ENCODE results near the gene CYP2A7.
"Not testable (repeated sequence)": the region's sequence is repeated elsewhere in the genome, so short reads cannot be mapped to it uniquely, and the experiment has no call there.

Gene CYP2A7, protein sequence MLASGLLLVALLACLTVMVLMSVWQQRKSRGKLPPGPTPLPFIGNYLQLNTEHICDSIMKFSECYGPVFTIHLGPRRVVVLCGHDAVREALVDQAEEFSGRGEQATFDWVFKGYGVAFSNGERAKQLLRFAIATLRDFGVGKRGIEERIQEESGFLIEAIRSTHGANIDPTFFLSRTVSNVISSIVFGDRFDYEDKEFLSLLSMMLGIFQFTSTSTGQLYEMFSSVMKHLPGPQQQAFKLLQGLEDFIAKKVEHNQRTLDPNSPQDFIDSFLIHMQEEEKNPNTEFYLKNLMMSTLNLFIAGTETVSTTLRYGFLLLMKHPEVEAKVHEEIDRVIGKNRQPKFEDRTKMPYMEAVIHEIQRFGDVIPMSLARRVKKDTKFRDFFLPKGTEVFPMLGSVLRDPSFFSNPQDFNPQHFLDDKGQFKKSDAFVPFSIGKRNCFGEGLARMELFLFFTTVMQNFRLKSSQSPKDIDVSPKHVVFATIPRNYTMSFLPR

DNA sequence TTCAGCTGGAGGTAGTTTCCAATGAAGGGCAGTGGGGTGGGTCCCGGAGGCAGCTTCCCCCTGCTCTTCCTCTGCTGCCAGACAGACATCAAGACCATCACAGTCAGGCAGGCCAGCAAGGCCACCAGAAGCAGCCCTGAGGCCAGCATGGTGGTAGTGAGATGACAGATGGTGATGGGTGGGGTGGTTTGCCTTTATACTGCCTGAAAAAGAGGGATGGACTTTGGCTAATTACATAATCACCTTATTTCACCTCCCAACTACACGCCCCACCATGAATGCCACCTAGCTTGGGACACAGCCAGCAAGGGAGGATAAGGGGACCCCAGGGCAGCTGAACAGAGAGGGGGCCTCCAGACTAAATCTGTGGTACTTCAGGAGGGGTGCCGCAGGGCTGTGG lies at the start of gene CYP2A7:
TSS of gene CYP2A7 (minus strand) at position 170 of the 400 bp plus-strand sequence. CDS start at position 149, 21 bp downstream.
- not testable (repeated sequence) for DNase-seq

DNA sequence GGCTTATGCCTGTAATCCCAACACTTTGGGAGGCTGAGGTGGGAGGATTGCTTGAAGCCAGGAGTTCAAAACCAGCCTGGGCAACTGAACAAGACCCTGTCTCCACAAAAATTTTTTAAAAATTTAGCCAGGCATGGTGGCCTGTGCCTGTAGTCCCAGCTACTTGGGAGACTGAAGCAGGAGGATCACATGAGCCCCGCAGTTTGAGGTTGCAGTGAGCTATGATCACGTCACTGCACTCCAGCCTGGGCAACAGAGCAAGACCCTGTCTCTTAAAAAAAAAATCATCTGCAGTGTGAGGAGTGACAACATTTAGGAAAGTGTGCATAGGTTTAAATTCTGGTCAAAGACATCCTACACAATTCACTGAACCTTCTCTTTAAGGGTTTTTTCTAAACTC lies 48.8 kb upstream of the CYP2A7 start:
- DNase-seq, result not testable (repeated sequence)

DNA sequence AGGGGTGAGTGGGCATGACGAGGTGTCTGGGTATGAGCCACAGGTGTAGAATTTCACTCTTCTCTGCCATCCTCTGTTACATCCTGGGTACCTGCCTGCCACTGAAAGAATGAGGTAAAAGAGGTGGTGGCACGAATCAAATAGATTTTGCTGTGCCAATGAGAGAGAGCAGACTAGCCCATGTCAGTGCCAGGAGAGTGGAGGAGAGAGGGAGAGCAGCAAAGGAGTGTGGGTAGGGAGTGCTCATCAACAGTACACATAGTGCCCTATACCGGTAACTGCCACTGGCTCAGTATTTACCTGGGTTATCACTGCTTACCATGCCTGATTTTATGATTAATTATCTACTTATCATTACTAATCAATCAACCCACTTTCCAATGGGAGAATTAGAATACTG lies 47.9 kb upstream of the CYP2A7 start:
- DNase-seq, result not testable (repeated sequence)

DNA sequence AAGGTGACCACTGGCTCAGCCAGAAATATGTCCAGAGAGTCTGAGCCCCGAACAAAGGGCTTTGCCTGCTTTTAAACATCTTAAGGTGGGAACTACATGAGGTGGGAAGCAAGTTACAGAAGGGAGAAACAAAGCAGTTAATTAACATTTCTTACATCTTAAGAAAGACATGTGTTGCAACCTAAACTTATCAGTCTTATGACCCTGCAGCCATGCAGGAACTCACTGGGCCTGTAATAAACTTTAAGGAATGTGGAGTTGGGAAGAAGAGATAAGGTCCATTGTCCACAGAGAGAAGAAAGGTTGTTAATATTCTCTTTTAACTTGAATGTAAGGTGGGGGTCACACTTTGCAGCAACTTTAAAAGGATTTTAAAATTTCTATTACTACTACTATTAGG lies 46.8 kb upstream of the CYP2A7 start:
- no peak for DNase-seq

DNA sequence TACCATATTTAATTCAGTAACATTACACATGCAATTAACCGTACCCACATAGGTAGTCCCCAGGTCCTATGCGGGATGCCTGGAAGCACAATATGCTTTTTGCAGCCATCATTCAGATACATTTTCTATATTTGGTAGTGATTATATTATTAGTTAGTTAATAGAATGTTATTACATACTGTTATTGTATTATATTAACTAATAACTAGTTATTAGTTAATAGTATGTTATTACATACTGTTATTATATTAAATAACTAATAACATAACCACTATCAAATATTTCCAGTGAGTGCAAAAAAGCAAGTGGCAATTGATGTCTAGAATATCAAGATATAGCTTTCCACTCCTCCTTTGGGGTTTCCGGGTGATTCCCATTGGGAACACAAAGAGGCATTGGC lies 45.5 kb upstream of the CYP2A7 start:
- DNase-seq, result no peak

DNA sequence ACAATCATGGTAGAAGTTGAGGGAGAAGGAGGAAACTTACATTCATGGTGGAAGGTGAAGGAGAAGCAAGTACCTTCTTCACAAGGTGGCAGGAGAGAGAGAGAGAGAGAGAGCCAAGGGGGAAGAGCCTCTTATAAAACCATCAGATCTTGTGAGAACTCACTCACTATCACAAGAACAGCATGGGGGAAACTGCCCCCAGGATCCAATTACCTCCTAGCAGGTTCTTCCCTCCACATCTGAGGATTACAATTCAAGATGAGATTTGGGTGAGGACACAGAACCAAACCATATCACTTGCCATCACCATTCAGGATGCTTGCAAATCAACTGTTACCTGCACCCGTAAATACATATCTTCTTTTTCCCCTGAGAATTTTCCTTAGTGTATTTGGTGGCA lies 44.2 kb upstream of the CYP2A7 start:
- DNase-seq, result not testable (repeated sequence)

DNA sequence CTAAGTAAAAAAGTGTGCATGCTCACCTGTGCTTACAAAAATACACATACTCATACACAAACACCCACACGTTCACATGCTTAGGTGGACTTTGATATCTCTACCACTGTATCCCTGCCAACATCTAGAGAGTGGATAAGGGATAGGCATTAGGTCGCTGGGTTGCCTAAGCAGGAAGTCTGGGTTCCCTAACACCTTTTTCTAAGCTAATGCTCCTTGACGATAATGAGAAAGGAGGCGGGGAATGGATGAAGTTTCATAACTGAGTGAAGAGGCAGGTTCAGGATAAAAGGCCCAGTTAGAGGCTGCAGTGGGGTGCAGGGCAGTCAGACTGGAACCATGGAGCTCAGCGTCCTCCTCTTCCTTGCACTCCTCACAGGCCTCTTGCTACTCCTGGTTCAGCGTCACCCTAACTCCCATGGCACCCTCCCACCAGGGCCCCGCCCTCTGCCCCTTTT lies 41.9 kb upstream of the CYP2A7 start:
- DNase-seq, result no peak

DNA sequence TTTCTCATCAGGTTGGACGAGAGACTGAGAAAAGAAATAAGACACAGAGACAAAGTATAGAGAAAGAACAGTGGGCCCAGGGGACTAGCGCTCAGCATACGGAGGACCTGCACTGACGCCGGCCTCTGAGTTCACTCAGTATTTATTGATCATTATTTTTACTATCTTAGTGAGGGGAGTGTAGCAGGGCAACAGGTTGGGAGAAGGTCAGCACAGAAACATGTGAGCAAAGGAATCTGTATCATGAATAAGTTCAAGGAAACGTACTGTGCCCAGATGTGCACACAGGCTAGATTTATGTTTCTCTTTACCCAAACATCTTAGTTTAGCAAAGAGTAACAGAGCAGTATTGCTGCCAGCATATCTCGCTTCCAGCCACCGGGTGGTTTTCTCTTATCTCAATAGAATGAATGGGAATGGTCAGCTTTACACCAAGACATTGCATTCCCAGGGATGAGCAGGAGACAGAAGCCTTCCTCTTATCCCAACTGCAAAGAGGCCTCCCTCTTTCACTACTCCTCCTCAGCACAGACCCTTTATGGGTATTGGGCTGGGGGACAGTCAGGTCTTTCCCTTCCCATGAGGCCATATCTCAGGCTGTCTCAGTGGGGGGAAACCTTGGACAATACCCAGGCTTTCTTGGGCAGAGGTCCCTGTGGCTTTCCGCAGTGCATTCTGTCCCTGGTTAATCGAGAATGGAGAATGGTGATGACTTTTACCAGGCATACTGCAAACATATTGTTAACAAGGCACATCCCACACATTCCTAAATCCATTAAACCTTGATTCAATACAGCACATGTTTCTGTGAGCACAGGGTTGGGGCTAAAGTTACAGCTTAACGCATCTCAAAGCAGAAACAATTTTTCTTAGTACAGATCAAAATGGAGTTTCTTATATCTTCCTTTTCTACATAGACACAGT lies 40.5 kb upstream of the CYP2A7 start:
- not testable (repeated sequence) for DNase-seq

DNA sequence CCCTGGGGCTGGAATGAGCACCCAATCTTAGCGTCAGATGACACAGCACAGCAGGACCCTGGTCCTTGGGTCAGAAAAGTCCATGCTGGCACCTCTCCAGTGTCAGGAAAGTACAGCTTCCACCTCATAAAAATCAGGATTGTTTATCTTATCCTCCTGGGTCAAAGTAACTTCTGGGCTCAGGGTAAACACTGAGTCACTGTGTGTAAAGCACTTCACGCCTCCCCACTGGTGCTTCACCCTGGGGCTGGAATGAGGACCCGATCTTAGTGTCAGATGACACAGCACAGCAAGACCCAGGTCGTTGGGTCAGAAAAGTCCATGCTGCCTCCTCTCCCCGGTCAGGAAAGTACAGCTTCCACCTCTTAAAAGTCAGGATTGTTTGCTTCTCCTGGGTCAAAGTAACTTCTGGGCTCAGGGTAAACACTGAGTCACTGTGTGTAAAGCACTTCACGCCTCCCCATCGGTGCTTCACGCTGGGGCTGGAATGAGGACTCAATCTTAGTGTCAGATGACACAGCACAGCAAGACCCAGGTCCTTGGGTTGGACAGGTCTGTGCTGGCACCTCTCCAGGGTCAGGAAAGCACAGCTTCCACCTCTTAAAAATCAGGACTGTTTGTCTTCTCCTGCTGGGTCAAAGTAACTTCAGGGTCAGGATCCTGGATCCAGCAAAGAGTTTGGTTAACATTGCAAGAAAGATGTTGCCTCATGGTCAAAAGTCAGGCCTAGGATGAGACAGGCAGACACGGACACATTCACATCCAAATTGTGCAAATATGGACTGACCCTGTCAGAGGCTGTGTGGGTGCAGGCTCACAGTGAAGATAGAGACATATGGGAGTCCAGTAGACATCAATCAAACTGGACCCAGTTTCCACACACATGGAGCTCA lies 39.2 kb upstream of the CYP2A7 start:
- DNase-seq, result no peak

DNA sequence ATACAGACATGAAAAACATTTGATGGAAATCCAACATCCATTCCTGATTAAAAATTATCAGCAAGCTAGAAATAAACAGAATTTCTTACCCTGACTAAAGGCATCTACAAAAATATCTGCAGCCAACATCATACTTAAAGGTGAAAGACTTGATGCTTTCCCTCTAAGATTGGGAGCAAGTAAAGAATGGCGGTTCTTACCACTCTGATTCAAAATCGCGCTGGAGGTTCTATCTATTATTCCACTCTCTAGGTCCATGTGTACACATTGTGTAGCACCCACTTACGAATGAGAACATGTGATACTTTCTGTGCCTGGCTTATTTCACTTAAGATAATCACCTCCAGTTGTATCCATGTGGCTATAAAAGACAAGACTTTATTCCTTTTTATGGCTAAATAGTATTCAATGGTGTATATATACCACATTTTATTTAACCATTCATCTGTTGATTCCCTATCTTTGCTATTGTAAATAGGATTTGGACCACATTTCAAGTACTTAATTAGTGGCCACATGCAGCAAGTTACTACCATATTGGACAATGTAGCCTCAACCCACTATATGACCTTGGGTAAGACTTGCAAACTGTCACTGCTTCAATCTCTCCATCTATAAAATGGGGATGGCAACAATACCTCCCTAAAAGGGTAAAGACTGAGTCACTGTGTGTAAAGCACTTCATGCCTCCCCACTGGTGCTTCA lies 38.4 kb upstream of the CYP2A7 start:
- DNase-seq, result no peak

DNA sequence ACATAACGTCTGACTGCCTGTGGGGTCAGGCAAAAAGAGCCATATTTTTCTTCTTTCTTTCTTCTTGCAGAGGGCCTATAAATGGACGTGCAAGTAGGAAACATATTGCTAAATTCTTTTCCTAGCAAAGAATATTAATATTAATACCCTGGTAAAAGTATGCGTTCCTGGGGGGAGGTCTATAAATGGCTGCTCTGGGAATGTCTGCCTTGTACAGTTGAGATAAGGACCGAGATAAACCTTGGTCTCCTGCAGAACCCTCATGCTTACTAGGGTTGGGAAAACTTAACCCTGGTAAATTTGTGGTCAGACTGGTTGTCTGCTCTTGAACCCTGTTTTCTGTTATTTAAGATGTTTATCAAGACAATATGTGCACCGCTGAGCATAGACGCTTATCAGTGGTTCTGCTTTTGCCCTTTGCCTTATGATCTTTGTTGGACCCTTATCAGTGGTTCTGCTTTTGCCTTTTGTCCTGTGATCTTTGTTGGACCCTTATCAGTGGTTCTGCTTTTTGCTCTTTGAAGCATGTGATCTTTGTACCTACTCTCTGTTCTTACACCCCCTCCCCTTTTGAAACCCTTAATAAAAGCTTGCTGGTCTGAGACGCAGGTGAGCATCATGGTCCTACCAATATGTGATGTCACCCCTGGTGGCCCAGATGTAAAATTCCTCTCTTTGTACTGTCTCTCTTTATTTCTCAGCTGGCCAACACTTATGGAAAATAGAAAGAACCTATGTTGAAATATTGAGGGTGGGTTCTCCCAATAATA lies 37.7 kb upstream of the CYP2A7 start:
- not testable (repeated sequence) for DNase-seq

DNA sequence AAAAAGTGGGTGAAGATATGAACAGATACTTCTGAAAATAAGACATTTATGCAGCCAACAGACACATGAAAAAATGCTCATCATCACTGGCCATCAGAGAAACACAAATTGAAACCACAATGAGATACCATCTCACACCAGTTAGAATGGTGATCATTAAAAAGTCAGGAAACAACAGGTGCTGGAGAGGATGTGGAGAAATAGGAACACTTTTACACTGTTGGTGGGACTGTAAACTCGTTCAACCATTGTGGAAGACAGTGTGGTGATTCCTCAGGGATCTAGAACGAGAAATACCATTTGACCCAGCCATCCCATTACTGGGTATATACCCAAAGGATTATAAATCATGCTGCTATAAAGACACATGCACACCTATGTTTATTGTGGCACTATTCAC lies 36.3 kb upstream of the CYP2A7 start:
- not testable (repeated sequence) for DNase-seq

DNA sequence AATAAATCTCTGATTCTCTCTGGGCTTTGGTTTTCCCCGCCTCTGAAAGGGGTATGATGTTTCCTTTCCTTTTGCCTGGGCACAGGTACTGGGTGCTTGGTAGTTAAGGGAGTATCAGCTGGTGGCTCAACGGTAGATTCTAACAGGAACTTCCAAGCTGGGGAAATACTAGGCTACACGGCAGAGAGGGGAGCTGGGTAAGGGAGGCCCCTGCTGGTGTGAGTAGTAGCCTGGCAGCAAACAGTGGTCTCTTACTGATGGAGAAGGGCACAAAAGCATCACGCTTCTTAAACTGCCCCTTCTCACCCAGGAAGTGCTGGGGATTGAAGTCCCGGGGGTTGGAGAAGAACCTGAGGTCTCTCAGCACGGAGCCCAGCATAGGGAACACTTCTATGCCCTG lies 26.9 kb upstream of the CYP2A7 start:
- no peak for DNase-seq

DNA sequence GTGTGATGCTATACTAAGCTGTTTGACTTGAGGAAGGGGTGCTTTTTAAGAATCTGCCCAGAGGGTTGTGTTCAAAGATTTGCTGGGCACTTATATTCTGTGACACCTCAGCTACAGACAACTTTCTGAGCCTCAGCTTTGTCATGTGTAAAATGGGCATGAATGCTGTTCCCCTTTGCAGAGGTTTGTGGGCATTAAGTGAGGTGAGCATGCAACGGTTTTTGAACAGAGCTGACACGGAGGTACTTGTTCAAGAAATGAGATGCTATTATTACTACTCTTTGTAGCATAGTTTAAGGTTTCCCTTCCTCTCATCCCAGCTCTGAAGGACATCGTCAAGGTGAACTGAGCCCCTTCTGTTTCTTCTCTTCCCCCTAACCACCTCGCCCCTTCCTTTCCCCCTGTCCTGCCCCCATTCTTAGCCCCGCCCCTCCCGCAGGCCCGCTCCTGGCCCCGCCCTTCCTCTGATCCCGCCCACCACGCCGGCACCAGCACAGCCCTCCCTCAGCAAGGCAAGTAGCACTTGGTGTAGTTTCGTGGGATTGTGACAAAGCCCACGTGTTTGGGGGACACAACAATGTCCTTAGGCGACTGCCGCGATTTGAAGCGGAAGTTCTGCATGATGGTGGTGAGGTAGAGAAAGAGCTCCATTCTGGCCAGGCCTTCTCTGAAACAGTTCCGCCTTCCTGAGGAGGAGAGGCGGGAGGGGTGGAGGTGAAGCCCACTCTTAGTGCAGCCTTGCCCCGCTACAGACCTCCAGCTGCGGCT lies 26.1 kb upstream of the CYP2A7 start:
- no peak for DNase-seq

DNA sequence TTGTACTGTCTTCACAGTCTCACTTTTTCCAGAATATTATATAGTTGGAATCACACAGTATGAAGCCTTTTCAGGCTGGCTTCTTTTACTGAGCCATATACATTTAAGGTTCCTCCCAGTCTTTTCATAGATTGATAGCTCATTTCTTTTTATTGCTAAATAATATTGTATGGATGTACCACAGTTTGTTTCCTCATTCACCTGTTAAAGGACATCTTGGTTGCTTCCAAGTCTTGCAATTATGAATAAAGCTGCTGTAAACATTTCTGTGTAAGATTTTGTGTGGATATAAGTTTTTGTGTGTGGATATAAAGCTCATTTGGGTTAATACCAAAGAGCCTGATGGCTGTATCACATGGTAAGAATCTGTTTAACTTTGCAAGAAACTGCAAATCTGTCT lies 24.5 kb upstream of the CYP2A7 start:
- DNase-seq, result no peak

DNA sequence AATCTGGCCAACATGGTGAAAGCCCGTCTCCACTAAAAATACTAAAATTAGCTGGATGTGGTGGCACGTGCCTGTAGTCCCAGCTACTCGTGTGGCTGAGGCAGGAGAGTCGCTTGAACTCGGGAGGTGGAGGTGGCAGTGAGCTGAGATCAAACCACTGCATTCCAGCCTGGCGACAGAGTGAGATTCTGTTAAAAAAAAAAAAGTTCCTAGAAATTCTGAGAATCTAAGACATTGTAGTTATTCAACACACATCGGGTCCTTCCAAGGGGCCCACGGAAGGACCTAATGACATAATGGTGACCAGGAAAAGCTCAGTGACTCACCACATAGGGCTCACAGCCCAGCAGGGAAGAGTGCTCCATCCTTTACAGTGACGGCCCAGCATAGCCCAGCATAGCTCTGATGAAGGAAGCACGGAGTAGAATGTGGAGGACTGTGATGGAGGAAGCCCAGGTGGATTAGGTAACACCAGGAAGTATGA lies 22.7 kb upstream of the CYP2A7 start:
- not testable (repeated sequence) for DNase-seq

DNA sequence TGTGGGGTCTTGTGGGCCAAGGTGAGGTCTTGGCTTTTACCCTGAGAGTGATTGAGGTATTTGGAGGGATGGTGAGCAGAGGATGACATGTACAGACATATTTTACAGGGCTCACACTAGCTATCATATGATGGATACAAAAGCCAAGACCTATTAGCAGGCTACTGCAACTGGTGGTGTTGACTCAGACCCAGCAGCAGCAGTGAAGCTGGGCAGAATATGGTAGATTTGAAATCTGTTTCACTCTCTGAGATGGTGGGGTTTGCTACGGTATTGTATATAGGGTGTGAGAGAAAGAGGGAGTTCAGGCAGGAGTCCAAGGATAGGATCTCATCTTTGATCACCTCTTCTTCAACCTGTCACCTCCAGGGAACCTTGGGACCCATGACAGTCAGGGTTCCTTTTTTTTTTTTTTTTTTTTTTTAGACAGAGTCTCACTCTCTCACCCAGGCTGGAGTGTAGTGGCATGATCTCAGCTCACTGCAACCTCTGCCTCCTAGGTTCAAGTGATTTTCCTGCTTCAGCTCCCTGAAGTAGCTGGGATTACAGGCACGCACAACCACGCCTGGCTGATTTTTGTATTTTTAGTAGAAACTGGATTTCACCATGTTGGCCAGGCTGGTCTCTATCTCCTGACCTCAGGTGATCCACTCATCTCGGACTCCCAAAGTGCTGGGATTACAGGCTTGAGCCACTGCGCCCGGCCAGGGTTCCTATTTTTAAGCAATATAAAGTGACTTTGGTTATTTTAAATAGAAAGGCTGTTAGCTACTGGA lies 20.1 kb upstream of the CYP2A7 start:
- DNase-seq, result not testable (repeated sequence)

DNA sequence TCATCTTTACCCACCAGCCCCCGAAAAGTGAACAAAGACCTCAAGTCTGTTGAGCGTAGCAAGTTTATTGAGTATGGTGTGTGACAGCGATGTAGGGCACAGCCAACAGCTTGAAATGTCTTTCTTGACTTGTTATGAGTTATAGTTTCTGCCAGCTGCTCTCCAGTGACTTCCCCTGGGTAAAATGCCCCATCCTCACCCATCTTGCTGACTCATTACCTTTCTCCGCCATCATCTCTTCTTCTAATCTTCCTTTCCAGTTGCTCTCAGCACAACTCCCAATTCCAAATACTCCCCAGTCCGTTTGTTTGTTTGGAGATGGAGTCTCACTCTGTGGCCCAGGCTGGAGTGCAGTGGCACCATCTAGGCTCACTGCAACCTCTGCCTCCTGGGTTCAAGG lies 18.5 kb upstream of the CYP2A7 start:
- DNase-seq, result not testable (repeated sequence)

DNA sequence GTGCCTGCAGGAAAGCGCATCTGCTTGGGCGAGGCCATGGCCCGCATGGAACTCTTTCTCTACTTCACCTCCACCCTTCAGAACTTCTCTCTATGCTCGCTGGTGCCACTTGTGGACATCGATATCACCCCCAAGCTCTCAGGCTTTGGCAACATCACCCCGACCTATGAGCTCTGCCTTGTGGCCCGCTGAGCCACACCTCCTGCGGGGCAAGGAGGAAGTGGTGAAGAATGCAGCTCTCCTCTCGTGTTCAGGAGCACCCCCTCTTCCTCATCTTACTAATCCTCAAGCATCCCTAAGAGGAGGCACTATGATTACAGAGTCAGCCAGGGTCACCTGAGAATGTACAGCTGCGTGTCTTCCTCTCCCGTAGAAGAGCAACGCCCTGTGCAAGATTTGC lies 17.9 kb upstream of the CYP2A7 start:
- not testable (repeated sequence) for DNase-seq

All from kidney glomerular epithelial cell (primary cell).